GM06990 (cell line): ENCODE measurements around the gene AS3MT.

Source experiments
- DNase-seq: peaks from one replicate; pipeline ENCODE4 v3.0.0-alpha.2; 2011; ENCODE audit not compliant: insufficient read length; ENCODE audit errors: extremely low read depth
- H3K27me3 ChIP-seq: replicated peaks from 2 replicates; pipeline ENCODE4 v1.6.0; 2011; ENCODE audit warnings: low read length; ENCODE audit not compliant: control insufficient read depth, insufficient read depth
- H3K36me3 ChIP-seq: 2 replicates; pipeline ENCODE4 v1.5.1; 2011; ENCODE audit warnings: low read length; ENCODE audit not compliant: control insufficient read depth, insufficient read depth
- H3K4me3 ChIP-seq: replicated peaks from 2 replicates; pipeline ENCODE4 v1.5.1; 2011; ENCODE audit warnings: low read depth, mild to moderate bottlenecking, control low read depth, low read length
- CTCF ChIP-seq: IDR thresholded peaks from 2 replicates; pipeline ENCODE4 v1.5.1; 2011; ENCODE audit warnings: low read length, control low read depth, mild to moderate bottlenecking, inconsistent platforms; ENCODE audit not compliant: insufficient read depth, poor library complexity, severe bottlenecking

Gene AS3MT

GRCh38 chr10:102894466-102895213 is 25.4 kb downstream of the AS3MT start:
- no peaks in the 10 kb centered on the region for H3K27me3 ChIP-seq
- no peak for DNase-seq
- H3K36me3 ChIP-seq = no peaks in the 10 kb centered on the region
- TF ChIP-seq CTCF = no peak
- H3K4me3 ChIP-seq = no peak overlapping the region

DNA sequence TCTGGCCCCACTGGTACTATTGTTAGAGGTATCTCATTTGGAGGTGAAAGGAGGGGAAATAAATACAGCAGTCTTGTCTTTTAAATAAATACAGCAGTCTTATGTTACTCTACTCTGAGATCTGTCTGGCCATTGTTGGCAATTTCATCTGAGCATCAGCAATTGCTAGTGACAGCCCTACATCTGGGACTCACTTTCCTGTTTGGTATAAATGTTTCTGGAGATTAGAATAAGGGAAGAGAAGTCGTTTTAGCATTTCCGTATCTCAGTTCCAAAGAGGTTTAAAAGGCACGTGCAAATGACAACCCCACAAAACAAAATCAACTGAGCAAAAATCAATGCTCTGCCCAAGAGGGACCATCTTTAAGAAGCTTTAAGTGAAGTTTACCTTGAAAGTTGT is 30.7 kb downstream of the AS3MT start:
- no peak for DNase-seq
- TF ChIP-seq CTCF = no peak

GRCh38 chr10:102904346-102904745 is 35.1 kb downstream of the AS3MT start:
- H3K36me3 ChIP-seq = no peaks in the 10 kb centered on the region
- H3K27me3 ChIP-seq = no peaks in the 10 kb centered on the region
- no peak for TF ChIP-seq CTCF
- no peak overlapping the region for H3K4me3 ChIP-seq
- DNase-seq = no peak

More for the DNA sequence above, 30.7 kb downstream of the AS3MT start:
- H3K36me3 ChIP-seq = no peaks in the 10 kb centered on the region
- H3K4me3 ChIP-seq = no peak overlapping the region
- H3K27me3 ChIP-seq = no peaks in the 10 kb centered on the region

- Histone ChIP-seq H3K4me3 (no peak overlapping the region), H3K27me3 (no peaks in the 10 kb centered on the region), H3K36me3 (no peaks in the 10 kb centered on the region)
- TF ChIP-seq CTCF = no peak
- DNase-seq = no peak
Measured at GRCh38 chr10:102906507-102906906, 37.2 kb downstream of the AS3MT start.

GRCh38 chr10:102914781-102915180 is 45.5 kb downstream of the AS3MT start:
- Histone ChIP-seq H3K36me3 (no peaks in the 10 kb centered on the region), H3K27me3 (no peaks in the 10 kb centered on the region), H3K4me3 (no peak overlapping the region)
- DNase-seq = no peak
- no peak for TF ChIP-seq CTCF

- no peaks in the 10 kb centered on the region for H3K27me3 ChIP-seq
- H3K4me3 ChIP-seq = no peak overlapping the region
- DNase-seq = no peak
- no peaks in the 10 kb centered on the region for H3K36me3 ChIP-seq
- no peak for TF ChIP-seq CTCF
Measured at GRCh38 chr10:102916173-102916572, 46.9 kb downstream of the AS3MT start.
